Measurements from ENCODE around the gene DIP2C.

Gene DIP2C

GRCh38 chr10:642186-642890 is 47.1 kb downstream of the DIP2C start:
- TF ChIP-seq CTCF (IDR thresholded peaks at IDR 0.05; ENCODE audit: borderline replicate concordance, control extremely low read depth, extremely low read depth, insufficient read depth, missing control alignments), result no peak
- in situ Hi-C loops (cut with MboI; ENCODE audit: low sequenced_read_pairs, unreplicated experiment), result no loop called here
- no peak for DNase-seq (ENCODE audit: low spot score)

GRCh38 chr10:641149-642010 is 48.1 kb downstream of the DIP2C start:
- in situ Hi-C loops (cut with MboI; ENCODE audit: low sequenced_read_pairs, unreplicated experiment), result no loop called here
- no peak for TF ChIP-seq CTCF (IDR thresholded peaks at IDR 0.05; ENCODE audit: borderline replicate concordance, control extremely low read depth, extremely low read depth, insufficient read depth, missing control alignments)
- DNase-seq (ENCODE audit: low spot score), result no peak

- DNase-seq (ENCODE audit: low spot score), result no peak
- TF ChIP-seq CTCF (IDR thresholded peaks at IDR 0.05; ENCODE audit: borderline replicate concordance, control extremely low read depth, extremely low read depth, insufficient read depth, missing control alignments), result no peak
- in situ Hi-C loops (cut with MboI; ENCODE audit: low sequenced_read_pairs, unreplicated experiment), result no loop called here
These were observed 48.8 kb downstream of the DIP2C start for GRCh38 chr10:640673-641045.

- no peak for DNase-seq (ENCODE audit: low spot score)
- in situ Hi-C loops (cut with MboI; ENCODE audit: low sequenced_read_pairs, unreplicated experiment), result no loop called here
- TF ChIP-seq CTCF (IDR thresholded peaks at IDR 0.05; ENCODE audit: borderline replicate concordance, control extremely low read depth, extremely low read depth, insufficient read depth, missing control alignments), result no peak
These were observed 49.5 kb downstream of the DIP2C start for GRCh38 chr10:639751-640672.

GRCh38 chr10:639001-639750 is 50.3 kb downstream of the DIP2C start:
- in situ Hi-C loops (cut with MboI; ENCODE audit: low sequenced_read_pairs, unreplicated experiment), result no loop called here
- DNase-seq (ENCODE audit: low spot score), result no peak
- no peak for TF ChIP-seq CTCF (IDR thresholded peaks at IDR 0.05; ENCODE audit: borderline replicate concordance, control extremely low read depth, extremely low read depth, insufficient read depth, missing control alignments)

Data from GM13976 (cell line).